ENCODE results near the gene SON. TPM values are rescaled to one million over a fixed set of nuclear protein-coding genes. Genes with fewer than 3 reads are reported as not detected.

Gene SON
- total RNA-seq, 1 donor from 2014 or later, result 139 TPM

GRCh38 chr21:33554982-33555344 lies 12.1 kb downstream of the SON start:
- TF ChIP-seq CTCF (IDR thresholded peaks at IDR 0.05; ENCODE audit: insufficient read depth, low read length, poor library complexity, severe bottlenecking), result no peak
- Histone ChIP-seq H3K4me3 (ENCODE audit: low read depth, low read length) (no peak overlapping the region), H3K27me3 (ENCODE audit: control insufficient read depth, insufficient read depth, low read length) (no peaks in the 10 kb centered on the region), H3K36me3 (ENCODE audit: control insufficient read depth, insufficient read depth, low read length) (peaks cover 10% of the 10 kb centered on the region)
- DNase-seq (ENCODE audit: low read depth), result no peak

- DNase-seq (ENCODE audit: low read depth), result no peak
- Histone ChIP-seq H3K4me3 (ENCODE audit: low read depth, low read length) (no peak overlapping the region), H3K27me3 (ENCODE audit: control insufficient read depth, insufficient read depth, low read length) (no peaks in the 10 kb centered on the region), H3K36me3 (ENCODE audit: control insufficient read depth, insufficient read depth, low read length) (peaks cover 3% of the 10 kb centered on the region)
- no peak for TF ChIP-seq CTCF (IDR thresholded peaks at IDR 0.05; ENCODE audit: insufficient read depth, low read length, poor library complexity, severe bottlenecking)
Measured at GRCh38 chr21:33557447-33557846, 14.6 kb downstream of the SON start.

GRCh38 chr21:33558777-33559421 lies 16.1 kb downstream of the SON start:
- H3K36me3 ChIP-seq (ENCODE audit: control insufficient read depth, insufficient read depth, low read length), result peaks cover 1% of the 10 kb centered on the region
- TF ChIP-seq CTCF (IDR thresholded peaks at IDR 0.05; ENCODE audit: insufficient read depth, low read length, poor library complexity, severe bottlenecking), result no peak
- DNase-seq (ENCODE audit: low read depth), result no peak

GRCh38 chr21:33559813-33560212 lies 17.0 kb downstream of the SON start:
- Histone ChIP-seq H3K27me3 (ENCODE audit: control insufficient read depth, insufficient read depth, low read length) (no peaks in the 10 kb centered on the region), H3K4me3 (ENCODE audit: low read depth, low read length) (no peak overlapping the region), H3K36me3 (ENCODE audit: control insufficient read depth, insufficient read depth, low read length) (peaks cover 1% of the 10 kb centered on the region)
- TF ChIP-seq CTCF (IDR thresholded peaks at IDR 0.05; ENCODE audit: insufficient read depth, low read length, poor library complexity, severe bottlenecking), result no peak
- DNase-seq (ENCODE audit: low read depth), result no peak

More at GRCh38 chr21:33558777-33559421, 16.1 kb downstream of the SON start:
- H3K4me3 ChIP-seq (ENCODE audit: low read depth, low read length), result no peak overlapping the region
- no peaks in the 10 kb centered on the region for H3K27me3 ChIP-seq (ENCODE audit: control insufficient read depth, insufficient read depth, low read length)

GRCh38 chr21:33560965-33561364 lies 18.1 kb downstream of the SON start:
- H3K4me3 ChIP-seq (ENCODE audit: low read depth, low read length), result no peak overlapping the region
- DNase-seq (ENCODE audit: low read depth), result no peak
- no peaks in the 10 kb centered on the region for H3K27me3 ChIP-seq (ENCODE audit: control insufficient read depth, insufficient read depth, low read length)
- TF ChIP-seq CTCF (IDR thresholded peaks at IDR 0.05; ENCODE audit: insufficient read depth, low read length, poor library complexity, severe bottlenecking), result no peak
- peaks cover 1% of the 10 kb centered on the region for H3K36me3 ChIP-seq (ENCODE audit: control insufficient read depth, insufficient read depth, low read length)

GRCh38 chr21:33561373-33561772 lies 18.5 kb downstream of the SON start:
- no peak overlapping the region for H3K4me3 ChIP-seq (ENCODE audit: low read depth, low read length)
- DNase-seq (ENCODE audit: low read depth), result no peak
- no peak for TF ChIP-seq CTCF (IDR thresholded peaks at IDR 0.05; ENCODE audit: insufficient read depth, low read length, poor library complexity, severe bottlenecking)
- H3K36me3 ChIP-seq (ENCODE audit: control insufficient read depth, insufficient read depth, low read length), result peaks cover 1% of the 10 kb centered on the region
- no peaks in the 10 kb centered on the region for H3K27me3 ChIP-seq (ENCODE audit: control insufficient read depth, insufficient read depth, low read length)

Measured in kidney epithelial cell (primary cell).